GM18909 (cell line): ENCODE results near the gene TLR9.
A peak's percentile ranks its signal among the peaks of the same experiment; 100 is the strongest.

Experiments used
- ATAC-seq: cut with Tn5 transposase; IDR thresholded peaks from one replicate; pipeline ENCODE4 v1.9.1; 2021; ENCODE audit warnings: mild to moderate bottlenecking; ENCODE audit not compliant: unreplicated experiment, poor library complexity

TLR9 gene

DNA sequence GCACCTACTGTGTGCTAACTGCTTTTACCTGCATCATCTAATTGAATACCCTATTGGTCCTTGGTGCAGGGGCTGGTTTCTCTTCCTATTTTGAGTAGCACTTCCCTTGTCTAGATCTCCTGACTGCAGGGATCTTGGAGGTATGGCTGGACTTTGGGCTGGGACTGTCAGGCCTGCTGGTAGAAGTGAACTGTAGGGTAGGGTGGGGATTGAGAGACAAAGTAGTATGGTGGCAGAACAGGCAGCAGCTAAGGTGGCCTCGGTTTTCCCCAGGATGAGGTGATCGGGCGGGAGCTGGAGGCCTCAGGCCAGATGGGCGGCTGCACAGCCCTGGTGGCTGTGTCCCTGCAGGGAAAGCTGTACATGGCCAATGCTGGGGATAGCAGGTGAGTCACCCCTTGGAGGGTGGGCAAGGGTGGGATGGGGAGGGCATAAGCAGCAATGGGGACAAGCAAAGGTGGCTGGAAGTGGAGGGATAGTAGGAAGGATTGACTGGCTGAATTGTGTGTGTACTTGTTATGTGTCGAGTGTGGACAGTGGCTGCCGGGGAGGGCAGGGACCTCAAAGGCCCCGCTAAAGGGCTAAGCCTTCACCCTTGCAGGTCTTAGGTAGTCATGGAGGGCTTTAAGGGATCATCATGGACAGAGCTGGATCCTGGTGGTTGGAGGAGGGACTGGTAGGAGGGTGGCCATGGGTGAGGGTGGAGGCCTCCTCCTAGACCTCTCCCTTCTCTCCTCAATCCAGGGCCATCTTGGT is 22.1 kb upstream of the TLR9 start:
- no peak for ATAC-seq

DNA sequence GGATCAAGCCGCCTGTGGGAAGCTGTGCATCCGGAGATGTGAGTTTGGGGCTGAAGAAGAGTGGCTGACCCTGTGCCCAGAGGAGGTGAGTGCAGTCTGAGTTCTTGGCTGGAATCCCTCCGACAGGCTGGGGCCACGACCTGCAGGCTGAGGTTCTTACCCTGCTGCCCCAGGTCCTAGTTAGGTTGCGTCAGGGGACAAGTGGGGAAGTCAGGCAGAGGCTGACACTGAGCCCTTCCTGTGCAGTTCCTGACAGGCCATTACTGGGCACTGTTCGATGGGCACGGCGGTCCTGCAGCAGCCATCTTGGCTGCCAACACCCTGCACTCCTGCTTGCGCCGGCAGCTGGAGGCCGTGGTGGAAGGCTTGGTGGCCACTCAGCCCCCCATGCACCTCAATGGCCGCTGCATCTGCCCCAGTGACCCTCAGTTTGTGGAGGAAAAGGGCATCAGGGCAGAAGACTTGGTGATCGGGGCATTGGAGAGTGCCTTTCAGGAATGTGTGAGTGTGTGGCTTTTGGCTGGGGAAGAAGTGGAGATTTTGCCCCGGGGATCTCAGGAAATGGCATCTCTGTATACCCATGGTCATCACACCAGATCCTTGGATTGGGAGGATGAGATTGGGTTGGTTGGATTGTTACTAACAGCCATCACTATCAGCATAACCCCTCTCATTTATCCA is 21.4 kb upstream of the TLR9 start:
- ATAC-seq: no peak

DNA sequence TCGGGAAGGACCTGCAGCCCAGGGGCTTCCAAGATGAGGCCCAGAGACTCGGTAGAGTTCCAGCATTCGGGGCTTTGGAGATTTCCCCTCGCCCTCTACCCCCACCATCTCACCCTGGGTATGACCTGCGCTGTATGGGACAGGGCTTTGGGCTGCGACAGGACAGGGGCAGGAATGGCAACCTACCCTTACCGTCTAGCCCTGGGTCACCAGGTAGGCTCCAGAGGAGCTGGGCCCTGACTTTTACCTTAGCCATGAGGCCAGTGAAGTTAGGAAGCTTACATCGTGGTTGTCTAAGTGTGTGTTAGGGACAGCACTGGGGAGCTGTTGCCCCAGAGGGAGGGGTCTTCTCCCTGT is 20.8 kb upstream of the TLR9 start:
- ATAC-seq: no peak

DNA sequence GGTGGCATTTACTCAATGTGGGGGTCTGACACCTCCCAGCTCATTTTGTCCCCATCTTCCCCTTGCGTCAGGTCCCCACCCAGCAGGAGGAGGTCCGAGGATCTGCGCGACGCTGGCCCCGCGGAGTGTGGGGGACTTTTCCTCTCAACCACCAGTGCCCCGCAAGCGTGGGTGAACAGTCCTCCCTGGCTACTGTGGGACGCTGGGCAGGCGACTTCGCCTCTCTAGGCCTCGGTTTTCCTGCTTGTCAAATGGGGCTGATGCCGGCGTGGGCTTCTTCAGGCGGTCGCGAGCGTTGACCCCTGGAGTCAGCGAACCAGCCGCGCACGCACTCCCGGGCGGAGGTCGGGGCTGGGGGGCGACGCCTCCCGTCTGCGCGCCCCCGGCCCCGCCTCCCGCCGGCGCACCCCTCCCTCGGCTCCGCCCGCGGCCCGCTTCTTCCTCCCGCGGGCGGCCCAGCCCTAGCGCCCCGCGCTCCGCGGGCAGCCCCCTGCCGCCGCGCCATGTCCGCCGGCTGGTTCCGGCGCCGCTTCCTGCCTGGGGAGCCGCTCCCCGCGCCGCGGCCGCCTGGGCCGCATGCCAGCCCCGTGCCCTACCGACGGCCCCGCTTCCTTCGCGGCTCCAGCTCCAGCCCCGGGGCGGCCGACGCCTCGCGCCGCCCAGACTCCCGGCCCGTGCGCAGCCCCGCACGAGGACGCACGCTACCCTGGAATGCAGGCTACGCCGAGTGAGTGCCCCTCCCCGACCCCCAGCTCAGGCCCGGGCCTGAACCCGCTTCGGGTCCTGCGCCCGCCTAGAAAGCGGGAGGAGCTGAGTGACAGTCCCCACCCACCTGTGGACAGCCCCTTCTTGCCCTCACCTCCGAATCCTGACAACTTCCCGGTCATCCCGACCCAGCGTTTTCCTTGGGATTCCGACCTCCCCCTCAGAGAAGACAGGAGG is 20.1 kb upstream of the TLR9 start, which contains the start of gene PPM1M:
PPM1M (plus strand) TSS at position 438 of the 942 bp plus-strand sequence; CDS start at position 504, 66 bp downstream.
- ATAC-seq: peak; percentile 34

DNA sequence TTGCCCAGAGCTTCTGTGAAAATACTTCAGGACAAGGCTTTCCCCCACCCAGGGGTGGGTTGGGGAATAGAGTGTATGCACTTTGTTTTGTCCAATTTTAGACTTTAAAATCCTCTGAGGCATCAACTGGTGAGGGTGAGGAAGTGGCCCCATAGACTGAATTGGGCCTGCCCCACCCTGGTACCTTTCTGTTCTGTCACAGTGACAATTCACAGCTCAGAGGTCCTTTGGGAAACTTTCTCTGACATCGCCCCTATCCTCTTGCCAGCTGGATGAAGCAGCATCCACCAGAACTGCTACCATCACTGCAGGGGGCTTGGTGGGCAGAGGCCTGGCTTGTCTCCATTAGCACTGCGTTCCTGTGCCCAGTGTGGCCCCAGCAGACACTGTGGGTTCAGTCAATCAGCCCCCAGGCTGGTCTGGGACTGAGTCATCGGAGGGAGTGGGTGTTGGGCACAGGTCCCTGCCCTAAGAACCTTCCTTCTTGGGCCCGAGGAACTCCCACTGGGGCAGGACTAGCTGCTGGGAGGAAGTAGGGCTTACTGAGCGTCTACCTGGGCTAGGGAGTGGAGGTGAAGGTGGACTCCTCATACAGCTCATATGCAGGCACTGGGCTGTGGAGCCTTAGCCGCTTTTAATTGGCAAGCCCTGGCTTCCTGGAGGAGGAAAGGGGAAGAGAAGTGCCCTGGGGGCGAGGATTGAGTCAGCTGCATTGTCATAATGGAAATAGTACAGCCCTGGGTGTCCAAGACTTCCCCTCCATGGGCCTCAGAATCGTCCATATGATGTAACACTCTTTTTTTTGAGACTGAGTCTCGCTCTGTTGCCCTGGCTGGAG is 18.6 kb upstream of the TLR9 start:
- ATAC-seq: no peak

DNA sequence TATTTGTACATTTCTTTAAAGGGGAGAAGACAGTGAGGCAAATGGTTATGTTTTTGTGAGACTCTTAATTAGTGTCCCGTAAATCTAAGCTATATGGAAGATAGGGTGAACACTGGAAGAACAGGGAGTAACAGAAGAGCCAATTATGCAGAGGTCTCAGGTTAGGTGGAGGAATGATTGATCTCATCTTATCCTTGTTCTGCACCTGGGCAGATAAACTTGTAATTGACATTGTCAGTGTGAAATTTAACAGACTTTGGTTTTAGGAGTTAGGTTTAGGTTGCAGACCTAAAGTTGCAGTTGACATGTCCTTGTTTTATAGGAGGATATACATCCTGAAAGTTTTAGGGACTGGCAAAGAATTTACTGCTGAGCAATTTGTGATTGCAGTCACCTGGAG is 16.6 kb upstream of the TLR9 start:
- ATAC-seq: no peak

DNA sequence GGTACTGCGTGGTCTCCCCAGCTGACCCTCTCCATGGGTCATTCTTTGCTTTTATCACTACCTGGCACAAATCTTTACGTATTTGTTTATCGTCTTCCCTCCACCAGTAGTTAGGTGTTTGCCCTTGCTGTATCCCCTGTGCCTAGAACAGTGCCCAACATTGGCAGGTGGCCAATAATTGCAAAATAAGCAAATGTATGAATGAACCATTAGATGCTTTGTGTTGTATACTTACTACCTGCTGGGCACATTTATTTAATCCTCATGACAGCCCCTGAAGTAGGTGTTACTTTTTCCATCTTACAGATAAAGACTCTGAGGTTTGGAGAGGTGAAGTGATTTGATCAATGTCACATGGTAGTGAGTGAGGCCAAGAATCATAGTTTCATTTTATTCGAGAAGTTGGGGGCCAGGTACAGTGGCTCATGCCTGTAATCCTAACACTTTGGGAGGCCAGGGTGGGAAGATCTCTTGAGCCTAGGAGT is 15.5 kb upstream of the TLR9 start:
- no peak for ATAC-seq

DNA sequence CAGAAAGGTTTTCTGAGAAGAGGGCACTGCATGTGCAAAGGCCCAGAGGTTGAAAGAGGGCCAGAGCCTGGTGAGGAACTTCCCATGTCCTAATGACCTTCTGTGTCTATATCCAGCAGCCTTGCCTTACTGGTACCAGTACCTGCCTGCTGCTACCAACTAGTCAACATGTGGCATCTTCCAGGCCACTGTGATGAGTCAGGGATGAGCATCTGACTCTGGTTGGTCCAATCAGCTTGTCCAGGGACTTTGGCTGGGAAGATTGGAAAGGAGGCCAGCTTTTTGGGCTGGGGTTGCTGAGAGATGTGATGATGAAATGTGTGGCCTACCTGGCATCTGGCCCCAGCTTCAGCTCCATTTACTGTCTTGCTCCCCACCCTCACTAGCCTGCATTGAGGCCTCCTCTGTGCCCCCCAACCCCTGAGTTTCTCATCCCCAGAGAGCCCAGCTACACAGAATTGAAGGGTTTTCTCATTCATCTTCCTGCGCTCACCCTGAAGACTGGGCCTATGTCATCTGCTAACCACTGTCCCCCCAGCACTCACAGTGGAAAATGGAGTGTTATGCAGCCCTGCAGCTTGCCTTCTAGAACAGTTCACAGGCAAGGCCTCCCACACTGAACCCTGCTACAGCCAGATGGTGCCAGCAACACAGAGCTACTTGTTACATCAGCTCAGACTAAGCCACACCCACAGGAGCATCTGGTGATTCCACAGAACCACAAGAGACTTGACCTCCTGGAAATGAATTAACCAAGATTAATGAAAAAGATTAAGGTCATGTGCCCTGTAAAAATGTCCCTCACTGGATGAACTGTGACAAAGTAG is 14.8 kb upstream of the TLR9 start:
- no peak for ATAC-seq

DNA sequence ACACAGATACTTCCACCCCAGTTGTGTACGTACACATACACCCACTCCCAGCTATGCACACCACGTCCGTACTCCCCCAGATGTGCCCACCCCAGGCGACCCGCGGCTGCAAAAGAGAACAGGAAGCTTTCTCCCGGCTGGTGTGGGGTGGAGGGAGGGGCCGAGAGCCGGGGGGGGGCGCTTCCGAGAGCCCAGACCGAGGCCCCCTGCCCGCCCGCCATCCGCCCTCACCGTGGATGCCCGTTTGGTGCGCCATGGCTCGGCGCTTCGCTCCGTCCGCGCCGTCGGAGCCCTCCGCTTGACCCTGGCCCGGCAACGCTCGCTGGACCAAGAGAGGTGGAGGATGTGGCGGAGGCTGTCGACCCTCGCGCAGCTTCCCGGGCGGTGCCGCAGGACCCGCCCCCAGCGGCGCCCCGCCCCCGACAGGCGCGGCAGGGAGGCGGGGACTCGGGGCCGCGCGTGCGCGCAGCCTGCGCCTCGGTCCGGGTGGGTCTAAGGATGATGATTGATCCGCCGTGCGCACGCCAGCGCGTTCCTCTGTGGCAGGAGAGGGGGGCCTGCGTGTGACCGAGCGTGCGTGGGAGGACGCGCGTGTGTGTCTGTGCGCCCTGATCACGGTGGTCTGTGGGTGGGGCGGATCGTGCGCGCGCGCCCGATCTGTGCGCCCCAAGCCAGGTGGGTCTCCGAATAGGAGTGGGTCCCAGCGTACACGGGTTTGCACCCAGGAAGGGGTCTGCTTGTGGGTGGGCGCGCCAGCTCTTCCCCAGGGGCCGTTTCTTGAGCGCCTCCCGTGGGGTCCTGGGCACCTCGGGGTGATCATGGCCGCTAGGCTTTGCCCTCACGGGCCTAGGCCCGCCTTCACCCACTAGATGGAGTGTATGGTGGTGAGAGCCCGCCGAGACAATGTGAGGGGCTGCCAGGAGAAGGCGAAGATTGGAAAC is 13.6 kb upstream of the TLR9 start, which contains the start of gene TWF2:
TWF2 (minus strand) TSS at position 398 of the 941 bp plus-strand sequence; CDS start at position 256, 142 bp downstream.
- ATAC-seq: peak; percentile 77

DNA sequence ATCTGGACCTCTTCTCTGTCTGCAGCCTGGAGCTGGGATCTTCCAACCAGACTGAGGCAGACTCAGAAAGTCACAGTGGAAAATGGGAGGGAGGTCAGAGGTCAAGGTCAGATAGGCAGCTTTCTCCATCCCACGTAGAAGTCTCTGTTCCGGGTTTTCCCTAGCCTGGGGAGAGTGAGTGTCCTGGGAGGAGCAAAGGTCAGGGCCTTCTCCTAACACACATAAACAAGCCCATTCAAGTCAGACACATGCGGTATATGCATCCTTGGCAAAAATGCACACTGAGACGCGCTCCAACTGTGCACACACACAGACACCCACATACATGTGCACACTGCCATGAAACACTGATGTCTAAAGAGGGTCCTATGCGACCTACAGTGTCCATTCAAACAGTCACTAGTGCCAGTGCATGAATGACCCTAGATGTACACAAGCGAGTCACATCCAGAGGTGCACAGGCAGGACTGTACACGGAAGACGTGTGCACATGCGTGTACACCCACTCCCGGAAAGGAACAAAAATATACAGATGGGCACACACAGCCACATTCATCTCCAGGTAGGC is 12.8 kb upstream of the TLR9 start:
- ATAC-seq: peak; percentile 10

DNA sequence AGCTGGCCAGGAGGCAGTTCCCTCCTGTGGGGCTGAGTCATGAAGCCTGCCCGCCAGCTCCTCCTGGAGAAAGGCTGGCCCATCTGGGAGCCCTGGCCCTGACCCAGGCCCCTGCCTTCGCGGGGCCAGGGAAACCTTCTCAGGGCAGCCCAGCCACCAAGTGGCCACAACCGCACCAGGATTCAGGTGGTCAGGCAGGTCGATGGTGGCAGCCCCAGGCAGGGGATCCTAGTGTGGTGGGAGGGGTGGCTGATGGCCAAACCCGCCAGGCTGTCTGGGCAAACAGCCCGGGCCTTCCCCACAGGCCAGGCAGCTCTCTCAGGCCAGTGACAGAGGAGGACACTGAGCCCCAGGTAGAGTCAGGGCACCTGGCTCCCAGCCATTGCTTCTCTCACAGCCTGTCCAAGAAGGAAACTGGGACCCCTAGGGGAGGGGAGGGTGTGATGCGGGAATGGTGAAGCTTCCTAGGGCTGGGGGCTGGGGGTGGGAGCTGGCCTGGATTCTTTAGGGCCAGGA is 12.3 kb upstream of the TLR9 start:
- no peak for ATAC-seq

DNA sequence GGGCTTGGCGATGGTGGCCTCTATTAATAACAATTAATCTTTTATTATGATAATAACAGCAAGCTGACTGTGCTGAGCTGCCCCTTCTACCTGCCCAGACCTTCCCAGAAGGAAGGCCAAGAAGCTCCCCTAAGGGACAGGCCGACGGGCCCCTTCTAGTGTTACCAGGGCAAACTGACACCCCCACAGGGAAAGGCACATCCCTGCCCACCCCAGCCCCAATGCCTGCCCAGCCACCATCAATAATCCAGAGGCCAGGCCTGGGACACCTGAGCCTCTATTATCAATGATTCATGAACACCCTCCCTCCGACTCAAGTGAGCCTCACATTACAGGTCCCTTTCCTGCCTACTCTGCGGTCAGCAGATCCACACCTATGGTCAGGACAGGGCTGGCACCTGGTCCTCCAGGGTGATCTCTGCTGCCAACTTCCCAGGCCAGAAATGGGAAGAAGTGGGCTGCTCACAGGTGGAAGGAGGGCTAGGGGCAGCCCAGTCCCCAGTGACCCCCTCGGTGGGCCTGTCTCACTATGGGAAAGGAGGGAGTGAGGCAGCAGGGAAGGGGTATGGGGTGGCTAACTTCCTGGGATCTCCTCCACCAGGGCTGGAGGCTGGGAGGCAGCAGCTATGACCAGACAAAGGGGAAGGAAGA is 11.7 kb upstream of the TLR9 start:
- ATAC-seq: no peak

DNA sequence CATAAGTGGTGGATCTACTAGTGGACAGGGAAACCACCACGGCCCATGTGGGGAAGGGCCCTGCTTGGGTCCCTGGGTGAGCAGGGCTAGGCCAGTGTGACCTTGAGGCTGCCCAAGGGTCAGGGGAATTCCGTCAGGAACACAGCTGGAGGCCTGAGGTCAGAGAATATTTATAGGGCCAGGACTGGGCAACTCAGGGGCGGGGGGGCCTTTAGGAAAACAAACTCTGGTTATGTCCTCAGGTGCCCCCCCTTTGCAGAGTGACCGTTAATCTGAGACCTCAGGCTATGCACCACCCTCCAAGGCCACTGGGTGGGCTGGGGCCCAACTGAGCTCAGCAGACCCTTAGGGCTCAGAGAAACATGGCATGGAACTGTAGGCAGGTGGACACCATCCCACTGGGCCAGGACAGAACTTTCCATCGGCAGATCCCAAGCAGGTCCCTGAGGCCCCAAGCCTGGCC is 11.0 kb upstream of the TLR9 start:
- no peak for ATAC-seq

DNA sequence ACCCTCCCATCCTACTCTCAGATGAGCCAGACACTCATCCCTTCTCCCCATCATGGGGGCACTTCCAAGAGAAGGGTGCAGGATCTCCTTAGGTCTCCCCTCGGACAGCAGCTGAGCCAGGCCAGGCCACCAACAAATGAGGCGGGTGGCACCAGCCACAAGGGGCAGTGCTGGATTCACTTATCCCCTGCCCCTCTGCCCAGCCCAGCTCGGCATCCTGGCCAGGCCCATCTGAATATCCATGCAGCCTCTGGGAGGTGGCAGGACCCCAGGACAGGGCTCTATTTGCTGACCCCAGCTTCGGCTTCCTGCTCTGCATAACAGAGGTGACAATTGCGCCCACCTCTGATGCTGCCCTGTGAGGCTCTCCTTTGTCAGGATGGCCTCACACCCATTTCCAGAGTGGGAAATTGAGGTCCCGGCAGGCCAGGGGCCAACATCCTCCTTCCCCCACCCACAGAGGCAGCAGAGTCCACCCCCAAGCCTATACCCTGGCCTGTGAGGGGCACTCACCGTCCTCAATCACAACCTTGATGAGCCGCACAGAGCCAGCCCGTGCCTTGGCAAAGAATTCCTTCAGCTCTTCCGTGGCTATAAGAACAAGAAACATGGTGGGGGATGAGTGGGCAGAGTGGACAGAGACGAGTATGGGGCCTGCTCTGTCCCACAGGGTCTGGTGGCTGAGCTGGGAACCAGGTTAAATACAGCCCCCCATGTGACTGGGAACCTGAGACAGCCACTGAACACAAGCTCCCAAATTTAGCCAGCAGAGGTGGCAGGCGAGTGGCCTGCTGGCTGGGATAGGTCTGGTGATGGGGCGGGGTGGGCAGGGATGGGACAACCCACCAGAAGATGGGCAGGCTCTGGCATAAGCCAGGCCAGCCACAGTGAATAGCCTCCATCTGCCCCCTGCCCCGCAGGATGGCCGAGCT is 9.3 kb upstream of the TLR9 start:
- no peak for ATAC-seq

DNA sequence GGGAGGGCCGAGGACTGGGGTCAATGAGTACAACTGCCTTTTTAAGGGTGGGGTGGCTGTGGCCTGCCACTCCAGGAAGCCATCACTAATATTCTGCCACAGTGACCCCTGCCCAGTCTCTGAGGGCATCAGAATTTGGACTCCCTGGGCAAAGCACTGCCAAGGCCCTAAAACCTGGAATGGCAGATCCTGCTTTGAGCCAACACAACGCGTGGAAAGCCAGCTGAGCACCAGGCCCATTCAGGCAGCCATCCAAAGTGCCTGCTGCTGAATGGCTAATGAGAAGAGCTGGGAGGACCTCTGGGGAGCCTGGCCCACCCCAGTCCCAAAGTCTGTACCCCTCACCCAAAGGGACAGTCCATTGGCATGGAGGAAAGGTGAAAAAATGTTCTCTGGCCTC is 8.5 kb upstream of the TLR9 start:
- no peak for ATAC-seq
